ENCODE results near the gene RPRD2. TPM values are rescaled to one million over a fixed set of nuclear protein-coding genes. Genes with fewer than 3 reads are reported as not detected.

Gene RPRD2
- total RNA-seq, 4 donors from 2014 or later: 26.1 to 39.9 (median 31.6) TPM

DNA sequence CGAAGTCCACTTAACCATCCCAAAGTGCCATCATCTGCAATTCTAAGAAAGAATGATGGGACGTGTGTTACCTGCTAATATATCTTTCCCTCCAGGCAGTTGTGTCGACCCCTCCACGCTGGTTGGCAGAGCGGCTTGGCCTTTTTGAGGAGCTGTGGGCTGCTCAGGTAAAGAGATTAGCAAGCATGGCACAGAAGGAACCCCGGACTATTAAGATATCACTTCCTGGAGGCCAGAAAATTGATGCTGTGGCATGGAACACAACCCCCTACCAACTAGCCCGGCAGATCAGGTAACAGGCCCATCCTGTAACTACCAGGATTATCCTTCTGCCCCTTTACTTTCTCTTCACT is 123.8 kb downstream of the RPRD2 start:
- H3K27me3 ChIP-seq: no peaks in the 10 kb centered on the region
- H3K4me1 ChIP-seq: peaks cover 6 to 7% of the 10 kb centered on the region in 2 donors
- TF ChIP-seq POLR2A (IDR thresholded peaks at IDR 0.05): no peak
- WGBS, 2 donors: 6 to 7% methylated on average over 7 of the region's 7 CpGs
- H3K4me3 ChIP-seq (replicated peaks in 1 of 3): peak overlapping the region; percentile 7 to 90 (median 81)
- intact Hi-C loops (cut with DNase I): no loop called here
- no peak for DNase-seq
- H3K36me3 ChIP-seq: peaks cover 11 to 22% of the 10 kb centered on the region in 2 donors
- no peaks in the 10 kb centered on the region for H3K9me3 ChIP-seq
- H3K27ac ChIP-seq: peak overlapping the region in 2 of 3 donors; percentile 49 to 74

DNA sequence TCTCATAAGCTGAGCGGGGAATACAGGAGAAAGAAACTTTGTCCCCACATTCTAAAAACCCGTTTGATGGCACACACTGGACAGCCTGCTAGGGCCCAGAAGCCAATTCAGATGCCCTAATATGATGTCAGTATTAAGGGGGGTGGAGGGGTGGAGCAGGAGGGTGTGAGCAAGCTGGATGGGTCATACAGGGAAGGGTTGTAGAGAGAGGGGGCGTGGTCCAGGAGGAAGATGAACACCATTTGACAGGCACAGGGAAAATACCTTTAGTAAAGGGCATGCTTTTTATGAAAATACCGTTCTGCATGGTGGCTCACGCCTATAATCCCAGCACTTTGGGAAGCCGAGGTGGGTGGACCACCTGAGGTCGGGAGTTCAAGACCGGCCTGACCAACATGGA is 129.2 kb downstream of the RPRD2 start:
- WGBS, 2 donors: 97 to 99% methylated on average over 8 of the region's 8 CpGs
- Histone ChIP-seq H3K27ac (no peak overlapping the region), H3K27me3 (no peaks in the 10 kb centered on the region), H3K4me3 (replicated peaks in 1 of 3) (no peak overlapping the region), H3K4me1 (peaks cover 1% of the 10 kb centered on the region in 2 donors), H3K9me3 (no peaks in the 10 kb centered on the region), H3K36me3 (peaks cover 24 to 35% of the 10 kb centered on the region in 2 donors)
- intact Hi-C loops (cut with DNase I): no loop called here
- TF ChIP-seq POLR2A (IDR thresholded peaks at IDR 0.05): no peak
- DNase-seq: no peak

DNA sequence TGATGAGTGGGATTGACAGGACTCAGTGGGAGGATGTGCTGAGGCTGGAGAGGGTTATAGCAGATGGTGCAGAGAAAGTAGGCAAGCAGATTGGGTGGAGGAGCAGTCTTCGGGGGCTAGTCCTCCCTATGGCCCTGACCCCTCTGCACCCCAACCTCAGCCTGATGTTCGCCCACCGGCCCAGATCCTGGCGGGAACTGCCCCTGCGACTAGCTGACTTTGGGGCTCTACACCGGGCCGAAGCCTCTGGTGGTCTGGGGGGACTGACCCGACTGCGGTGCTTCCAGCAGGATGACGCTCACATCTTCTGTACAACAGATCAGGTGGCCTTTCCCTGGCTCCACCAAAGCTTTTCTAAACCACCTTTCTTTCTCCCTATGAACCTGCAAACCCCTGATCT is 134.4 kb downstream of the RPRD2 start:
- H3K27ac ChIP-seq: no peak overlapping the region

DNA sequence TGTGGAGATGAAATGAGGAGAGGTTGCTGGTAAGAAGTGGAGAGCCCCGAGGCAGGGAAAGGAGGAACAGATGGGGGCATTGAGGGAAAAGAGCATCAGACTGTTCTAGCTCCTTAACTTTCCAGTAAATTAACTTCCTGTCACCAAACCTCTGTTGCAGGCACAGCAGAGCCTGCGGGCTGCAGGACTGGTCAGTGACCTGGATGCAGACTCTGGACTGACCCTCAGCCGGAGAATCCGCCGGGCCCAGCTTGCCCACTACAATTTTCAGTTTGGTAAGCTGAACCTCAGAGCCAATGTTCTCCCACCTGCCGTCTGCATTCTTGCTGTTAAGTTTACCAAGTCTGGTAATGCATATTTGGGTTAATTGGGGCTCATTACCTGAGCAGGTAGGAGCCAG is 141.5 kb downstream of the RPRD2 start:
- Histone ChIP-seq H3K36me3 (peaks cover 16 to 17% of the 10 kb centered on the region in 2 donors), H3K27me3 (no peaks in the 10 kb centered on the region), H3K4me1 (no peaks in the 10 kb centered on the region), H3K9me3 (no peaks in the 10 kb centered on the region), H3K4me3 (replicated peaks in 1 of 3) (no peak overlapping the region), H3K27ac (no peak overlapping the region)
- TF ChIP-seq POLR2A (IDR thresholded peaks at IDR 0.05): no peak
- TF ChIP-seq, protein P1, sequence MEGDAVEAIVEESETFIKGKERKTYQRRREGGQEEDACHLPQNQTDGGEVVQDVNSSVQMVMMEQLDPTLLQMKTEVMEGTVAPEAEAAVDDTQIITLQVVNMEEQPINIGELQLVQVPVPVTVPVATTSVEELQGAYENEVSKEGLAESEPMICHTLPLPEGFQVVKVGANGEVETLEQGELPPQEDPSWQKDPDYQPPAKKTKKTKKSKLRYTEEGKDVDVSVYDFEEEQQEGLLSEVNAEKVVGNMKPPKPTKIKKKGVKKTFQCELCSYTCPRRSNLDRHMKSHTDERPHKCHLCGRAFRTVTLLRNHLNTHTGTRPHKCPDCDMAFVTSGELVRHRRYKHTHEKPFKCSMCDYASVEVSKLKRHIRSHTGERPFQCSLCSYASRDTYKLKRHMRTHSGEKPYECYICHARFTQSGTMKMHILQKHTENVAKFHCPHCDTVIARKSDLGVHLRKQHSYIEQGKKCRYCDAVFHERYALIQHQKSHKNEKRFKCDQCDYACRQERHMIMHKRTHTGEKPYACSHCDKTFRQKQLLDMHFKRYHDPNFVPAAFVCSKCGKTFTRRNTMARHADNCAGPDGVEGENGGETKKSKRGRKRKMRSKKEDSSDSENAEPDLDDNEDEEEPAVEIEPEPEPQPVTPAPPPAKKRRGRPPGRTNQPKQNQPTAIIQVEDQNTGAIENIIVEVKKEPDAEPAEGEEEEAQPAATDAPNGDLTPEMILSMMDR (IDR thresholded peaks at IDR 0.05): no peak
- no peak for DNase-seq
- WGBS, 2 donors: 87 to 88% methylated on average over 6 of the region's 6 CpGs
- intact Hi-C loops (cut with DNase I): no loop called here

More for the DNA sequence above, 134.4 kb downstream of the RPRD2 start:
- Histone ChIP-seq H3K4me1 (no peaks in the 10 kb centered on the region), H3K36me3 (peaks cover 18 to 24% of the 10 kb centered on the region in 2 donors), H3K27me3 (no peaks in the 10 kb centered on the region), H3K9me3 (no peaks in the 10 kb centered on the region), H3K4me3 (replicated peaks in 1 of 3) (no peak overlapping the region)
- intact Hi-C loops (cut with DNase I): no loop called here
- TF ChIP-seq, protein P1 (IDR thresholded peaks at IDR 0.05): no peak
- TF ChIP-seq POLR2A (IDR thresholded peaks at IDR 0.05): no peak
- no peak for DNase-seq
- WGBS, 2 donors: 95 to 98% methylated on average over 10 of the region's 10 CpGs

DNA sequence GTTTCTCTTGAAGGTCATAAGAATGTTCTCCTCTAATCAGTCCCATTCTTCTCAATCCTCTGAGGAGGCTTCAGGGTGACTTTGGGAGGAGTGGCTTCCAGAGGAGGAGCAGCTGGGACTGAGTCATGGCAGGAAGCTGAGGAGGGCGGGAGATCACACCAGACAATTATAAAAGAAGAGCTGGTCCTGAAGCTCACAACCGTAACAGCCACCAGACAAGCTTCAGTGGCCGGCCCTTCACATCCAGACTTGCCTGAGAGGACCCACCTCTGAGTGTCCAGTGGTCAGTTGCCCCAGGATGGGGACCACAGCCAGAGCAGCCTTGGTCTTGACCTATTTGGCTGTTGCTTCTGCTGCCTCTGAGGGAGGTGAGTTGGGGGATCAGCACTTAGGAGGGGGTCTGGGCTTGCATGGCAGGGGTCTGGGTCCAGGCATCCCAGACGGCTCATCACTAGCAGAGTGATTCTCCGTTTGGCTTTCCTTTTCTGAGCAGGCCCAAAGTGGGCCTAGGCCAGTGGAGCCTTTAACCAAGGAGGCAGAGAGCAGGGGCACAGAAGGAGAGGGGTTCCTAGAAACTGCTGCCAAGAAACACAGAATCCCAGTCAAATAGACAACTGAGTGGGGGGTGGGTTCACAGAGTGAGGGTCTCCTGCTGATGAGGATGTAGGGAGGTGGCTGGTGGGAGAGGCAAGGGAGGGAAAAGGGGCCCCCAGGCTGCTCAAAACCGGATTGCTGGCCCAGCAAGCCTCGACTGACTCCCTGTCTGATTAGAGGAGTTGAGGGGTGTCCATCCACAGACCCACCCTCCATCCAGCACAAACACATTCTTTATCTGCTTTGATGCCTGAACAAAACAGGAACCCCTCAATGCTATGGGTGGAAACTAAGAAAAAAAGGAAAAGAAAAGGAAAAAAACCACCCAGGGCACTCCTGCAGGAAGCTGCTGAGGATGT is 144.2 kb downstream of the RPRD2 start, which contains the start of gene ECM1:
ECM1 (plus strand) TSS at position 198 of the 953 bp plus-strand sequence; CDS start at position 299, 101 bp downstream.
- Histone ChIP-seq H3K4me3 (replicated peaks in 1 of 3) (no peak within 1 kb of the TSS), H3K36me3 (peaks cover 14 to 16% of the 10 kb centered on the region in 2 donors), H3K27ac (peak within 1 kb of the TSS; percentile 39 to 61 (median 40)), H3K9me3 (no peaks in the 10 kb centered on the region), H3K27me3 (no peaks in the 10 kb centered on the region), H3K4me1 (no peaks in the 10 kb centered on the region)
- TF ChIP-seq POLR2A (IDR thresholded peaks at IDR 0.05): peak in 1 of 2 donors; percentile 14
- TF ChIP-seq, protein P1 (IDR thresholded peaks at IDR 0.05): no peak
- no peak for DNase-seq
- 67 to 71% methylated on average over 6 to 7 of the region's 7 CpGs for WGBS, 2 donors
- intact Hi-C loops (cut with DNase I): no loop called here

DNA sequence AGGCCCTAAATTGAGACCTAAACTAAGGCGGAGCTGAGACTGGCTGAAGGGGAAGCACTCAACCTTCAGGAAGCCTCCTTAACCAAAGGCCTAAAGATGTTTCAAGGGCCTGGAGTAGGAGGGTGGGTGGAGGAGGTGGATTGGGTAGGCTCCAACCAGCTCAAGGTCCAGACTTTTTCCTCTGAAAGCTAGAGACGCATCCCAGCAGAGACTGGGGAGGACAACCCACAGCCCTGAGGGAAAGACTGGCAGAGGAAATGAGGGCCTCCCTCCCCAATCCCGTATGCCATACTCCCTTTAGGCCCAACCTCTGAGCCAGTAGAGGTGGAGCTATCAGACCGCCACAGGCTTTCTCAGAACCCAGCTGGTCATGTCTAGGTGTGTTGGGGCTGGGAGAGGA is 145.0 kb downstream of the RPRD2 start:
- H3K9me3 ChIP-seq: no peaks in the 10 kb centered on the region
- no peak overlapping the region for H3K4me3 ChIP-seq (replicated peaks in 1 of 3)
- peaks cover 13 to 15% of the 10 kb centered on the region in 2 donors for H3K36me3 ChIP-seq
- no peak overlapping the region for H3K27ac ChIP-seq
- no peak for DNase-seq
- no peak for TF ChIP-seq POLR2A (IDR thresholded peaks at IDR 0.05)
- TF ChIP-seq, protein P1 (IDR thresholded peaks at IDR 0.05): no peak
- 72 to 73% methylated on average over 4 of the region's 4 CpGs for WGBS, 2 donors
- H3K4me1 ChIP-seq: no peaks in the 10 kb centered on the region
- no peaks in the 10 kb centered on the region for H3K27me3 ChIP-seq
- intact Hi-C loops (cut with DNase I): no loop called here
